Natural killer cell treated with Interleukin-12 subunit alpha and Interleukin-12 subunit beta and Interleukin-15 and Interleukin-18, amount 100 ng/mL, for 72 hours (primary cell): ENCODE data around the gene BRD9. TPM values are rescaled to one million over a fixed set of nuclear protein-coding genes. Genes with fewer than 3 reads are reported as not detected.
"Not testable (repeated sequence)": the region's sequence is repeated elsewhere in the genome, so short reads cannot be mapped to it uniquely, and the experiment has no call there.

ENCODE experiments used
- ATAC-seq, 2 donors: fragments of 150-1000 bp; cut with Tn5 transposase in 1 of 2; sonication (Bioruptor Pico), chemical (Tn5 transposase) in 1 of 2; 2 replicates each; pipeline ENCODE4 v1.10.0; 2021
- DNase-seq: peaks from one replicate; pipeline ENCODE4 v3.0.0; 2022; ENCODE audit warnings: low spot score
- H3K27ac Mint-ChIP-seq, 2 donors: 1 replicate in 1 of 2; 2 replicates in 1 of 2; pipeline ENCODE4 v1.8.0; 2022; ENCODE audit warnings: mixed read lengths in 2 of 2, mild to moderate bottlenecking in 1 of 2, moderate library complexity in 1 of 2
- H3K27me3 Mint-ChIP-seq, 2 donors: 1 replicate in 1 of 2; 2 replicates in 1 of 2; pipeline ENCODE4 v1.8.0; 2022; ENCODE audit warnings: mixed read lengths in 2 of 2
- H3K36me3 Mint-ChIP-seq: one replicate; pipeline ENCODE4 v1.8.0; 2022; ENCODE audit warnings: mixed read lengths
- H3K4me1 Mint-ChIP-seq, 2 donors: 1 replicate in 1 of 2; 2 replicates in 1 of 2; pipeline ENCODE4 v1.8.0; 2022; ENCODE audit warnings: low read depth in 2 of 2, mixed read lengths in 2 of 2, mild to moderate bottlenecking in 1 of 2
- H3K4me3 Mint-ChIP-seq: one replicate; pipeline ENCODE4 v1.8.0; 2022; ENCODE audit warnings: mixed read lengths
- H3K9me3 Mint-ChIP-seq: 2 replicates; pipeline ENCODE4 v1.8.0; 2022; ENCODE audit warnings: mixed read lengths
- total RNA-seq, 2 donors: library from RNA; stranded (reverse); gene quantifications; one replicate each; pipeline ENCODE4 v1.2.3, GENCODE V29; 2022

Gene BRD9
- total RNA-seq, 2 donors from 2014 or later = 52.7 to 136 TPM

GRCh38 chr5:840974-841435 lies 51.6 kb downstream of the BRD9 start:
- ATAC-seq, H3K4me1 Mint-ChIP-seq, H3K4me3 Mint-ChIP-seq, H3K27ac Mint-ChIP-seq, DNase-seq, H3K27me3 Mint-ChIP-seq, H3K36me3 Mint-ChIP-seq, H3K9me3 Mint-ChIP-seq: not testable (repeated sequence)

GRCh38 chr5:840118-840973 lies 52.3 kb downstream of the BRD9 start:
- not testable (repeated sequence) for H3K27me3 Mint-ChIP-seq, H3K36me3 Mint-ChIP-seq, H3K4me3 Mint-ChIP-seq, H3K9me3 Mint-ChIP-seq, H3K27ac Mint-ChIP-seq, ATAC-seq, H3K4me1 Mint-ChIP-seq, DNase-seq

- not testable (repeated sequence) for ATAC-seq, DNase-seq, H3K4me1 Mint-ChIP-seq, H3K9me3 Mint-ChIP-seq, H3K36me3 Mint-ChIP-seq, H3K27me3 Mint-ChIP-seq, H3K27ac Mint-ChIP-seq, H3K4me3 Mint-ChIP-seq
These were observed 54.2 kb downstream of the BRD9 start for GRCh38 chr5:838431-838851.

GRCh38 chr5:837621-838121 lies 54.9 kb downstream of the BRD9 start:
- H3K36me3 Mint-ChIP-seq, DNase-seq, H3K27ac Mint-ChIP-seq, H3K27me3 Mint-ChIP-seq, ATAC-seq, H3K9me3 Mint-ChIP-seq, H3K4me1 Mint-ChIP-seq, H3K4me3 Mint-ChIP-seq: not testable (repeated sequence)

- not testable (repeated sequence) for DNase-seq, H3K36me3 Mint-ChIP-seq, H3K27me3 Mint-ChIP-seq, H3K27ac Mint-ChIP-seq, H3K4me1 Mint-ChIP-seq, ATAC-seq, H3K4me3 Mint-ChIP-seq, H3K9me3 Mint-ChIP-seq
These were observed 56.5 kb downstream of the BRD9 start for GRCh38 chr5:835933-836612.

- peaks cover 7 to 12% of the 10 kb centered on the region in 2 donors for H3K27me3 Mint-ChIP-seq
- DNase-seq, ATAC-seq, H3K27ac Mint-ChIP-seq, H3K4me3 Mint-ChIP-seq, H3K9me3 Mint-ChIP-seq, H3K36me3 Mint-ChIP-seq, H3K4me1 Mint-ChIP-seq: not testable (repeated sequence)
These were observed 58.6 kb downstream of the BRD9 start for GRCh38 chr5:834013-834412.

- H3K27me3 Mint-ChIP-seq, H3K4me3 Mint-ChIP-seq, H3K36me3 Mint-ChIP-seq, H3K4me1 Mint-ChIP-seq, H3K9me3 Mint-ChIP-seq, DNase-seq, H3K27ac Mint-ChIP-seq, ATAC-seq: not testable (repeated sequence)
These were observed 64.4 kb downstream of the BRD9 start for GRCh38 chr5:828194-828593.

- H3K27ac Mint-ChIP-seq, H3K9me3 Mint-ChIP-seq, H3K27me3 Mint-ChIP-seq, H3K4me1 Mint-ChIP-seq, H3K36me3 Mint-ChIP-seq, H3K4me3 Mint-ChIP-seq, DNase-seq: not testable (repeated sequence)
- peak in 1 of 2 donors; percentile 14 for ATAC-seq
These were observed 67.1 kb downstream of the BRD9 start for GRCh38 chr5:825544-825943.

- Mint-ChIP-seq H3K27ac (no peak overlapping the region), H3K36me3 (no peaks in the 10 kb centered on the region), H3K4me3 (no peak overlapping the region), H3K9me3 (no peaks in the 10 kb centered on the region), H3K4me1 (no peaks in the 10 kb centered on the region), H3K27me3 (peaks cover 0 to 13% of the 10 kb centered on the region in 2 donors)
- ATAC-seq (no peak), DNase-seq (no peak)
These were observed 71.1 kb downstream of the BRD9 start for GRCh38 chr5:821504-821903.

- H3K4me3 Mint-ChIP-seq = no peak overlapping the region
- H3K27me3 Mint-ChIP-seq = peaks cover 0 to 13% of the 10 kb centered on the region in 2 donors
- DNase-seq (no peak), ATAC-seq (no peak)
- no peaks in the 10 kb centered on the region for H3K36me3 Mint-ChIP-seq
- no peaks in the 10 kb centered on the region for H3K4me1 Mint-ChIP-seq
- no peaks in the 10 kb centered on the region for H3K9me3 Mint-ChIP-seq
- no peak overlapping the region for H3K27ac Mint-ChIP-seq
These were observed 72.4 kb downstream of the BRD9 start for GRCh38 chr5:820245-820644.

- Mint-ChIP-seq H3K9me3 (no peaks in the 10 kb centered on the region), H3K4me1 (no peaks in the 10 kb centered on the region), H3K4me3 (no peak overlapping the region), H3K27ac (no peak overlapping the region), H3K27me3 (peaks cover 0 to 13% of the 10 kb centered on the region in 2 donors), H3K36me3 (no peaks in the 10 kb centered on the region)
- no peak for ATAC-seq
- no peak for DNase-seq
These were observed 73.5 kb downstream of the BRD9 start for GRCh38 chr5:819078-819477.

GRCh38 chr5:816176-816575 lies 76.4 kb downstream of the BRD9 start:
- Mint-ChIP-seq H3K9me3 (no peaks in the 10 kb centered on the region), H3K27me3 (peaks cover 0 to 13% of the 10 kb centered on the region in 2 donors), H3K27ac (no peak overlapping the region), H3K4me3 (no peak overlapping the region), H3K36me3 (no peaks in the 10 kb centered on the region), H3K4me1 (no peaks in the 10 kb centered on the region)
- DNase-seq (no peak), ATAC-seq (no peak)

GRCh38 chr5:815449-815848 lies 77.2 kb downstream of the BRD9 start:
- Mint-ChIP-seq H3K4me3 (no peak overlapping the region), H3K9me3 (no peaks in the 10 kb centered on the region), H3K36me3 (no peaks in the 10 kb centered on the region), H3K4me1 (no peaks in the 10 kb centered on the region), H3K27me3 (peaks cover 0 to 13% of the 10 kb centered on the region in 2 donors), H3K27ac (no peak overlapping the region)
- ATAC-seq = no peak
- DNase-seq = no peak
